Astrocyte of the cerebellum (primary cell): ENCODE data around the gene ARHGAP9.

Source experiments
- DNase-seq: peaks from one replicate; pipeline ENCODE4 v3.0.0-alpha.2; 2011; ENCODE audit warnings: low read depth
- H3K4me3 ChIP-seq: 2 replicates; pipeline ENCODE4 v1.5.1; 2011; ENCODE audit warnings: mild to moderate bottlenecking, low read depth, low read length, moderate library complexity
- in situ Hi-C: cut with HindIII; loops from 2 replicates; pipeline ENCODE4 v1.10.0; 2017; ENCODE audit warnings: low sequenced_read_pairs
- TF ChIP-seq, protein P1 (sequence below): IDR thresholded peaks from 2 replicates; pipeline ENCODE4 v1.5.1; 2012; ENCODE audit warnings: low read length, low read depth, moderate library complexity, mild to moderate bottlenecking; ENCODE audit errors: missing control alignments

Gene ARHGAP9

DNA sequence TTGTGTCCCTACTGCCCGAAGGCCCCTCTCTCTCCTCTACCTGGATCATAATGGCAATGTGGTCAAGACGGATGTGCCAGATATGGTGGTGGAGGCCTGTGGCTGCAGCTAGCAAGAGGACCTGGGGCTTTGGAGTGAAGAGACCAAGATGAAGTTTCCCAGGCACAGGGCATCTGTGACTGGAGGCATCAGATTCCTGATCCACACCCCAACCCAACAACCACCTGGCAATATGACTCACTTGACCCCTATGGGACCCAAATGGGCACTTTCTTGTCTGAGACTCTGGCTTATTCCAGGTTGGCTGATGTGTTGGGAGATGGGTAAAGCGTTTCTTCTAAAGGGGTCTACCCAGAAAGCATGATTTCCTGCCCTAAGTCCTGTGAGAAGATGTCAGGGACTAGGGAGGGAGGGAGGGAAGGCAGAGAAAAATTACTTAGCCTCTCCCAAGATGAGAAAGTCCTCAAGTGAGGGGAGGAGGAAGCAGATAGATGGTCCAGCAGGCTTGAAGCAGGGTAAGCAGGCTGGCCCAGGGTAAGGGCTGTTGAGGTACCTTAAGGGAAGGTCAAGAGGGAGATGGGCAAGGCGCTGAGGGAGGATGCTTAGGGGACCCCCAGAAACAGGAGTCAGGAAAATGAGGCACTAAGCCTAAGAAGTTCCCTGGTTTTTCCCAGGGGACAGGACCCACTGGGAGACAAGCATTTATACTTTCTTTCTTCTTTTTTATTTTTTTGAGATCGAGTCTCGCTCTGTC, 22.8 kb downstream of the ARHGAP9 start:
- in situ Hi-C loops = loop anchor here (25.0 kb wide), 1 partner anchor 145 kb away; no protein-coding TSS in a partner anchor
- TF ChIP-seq, protein P1, sequence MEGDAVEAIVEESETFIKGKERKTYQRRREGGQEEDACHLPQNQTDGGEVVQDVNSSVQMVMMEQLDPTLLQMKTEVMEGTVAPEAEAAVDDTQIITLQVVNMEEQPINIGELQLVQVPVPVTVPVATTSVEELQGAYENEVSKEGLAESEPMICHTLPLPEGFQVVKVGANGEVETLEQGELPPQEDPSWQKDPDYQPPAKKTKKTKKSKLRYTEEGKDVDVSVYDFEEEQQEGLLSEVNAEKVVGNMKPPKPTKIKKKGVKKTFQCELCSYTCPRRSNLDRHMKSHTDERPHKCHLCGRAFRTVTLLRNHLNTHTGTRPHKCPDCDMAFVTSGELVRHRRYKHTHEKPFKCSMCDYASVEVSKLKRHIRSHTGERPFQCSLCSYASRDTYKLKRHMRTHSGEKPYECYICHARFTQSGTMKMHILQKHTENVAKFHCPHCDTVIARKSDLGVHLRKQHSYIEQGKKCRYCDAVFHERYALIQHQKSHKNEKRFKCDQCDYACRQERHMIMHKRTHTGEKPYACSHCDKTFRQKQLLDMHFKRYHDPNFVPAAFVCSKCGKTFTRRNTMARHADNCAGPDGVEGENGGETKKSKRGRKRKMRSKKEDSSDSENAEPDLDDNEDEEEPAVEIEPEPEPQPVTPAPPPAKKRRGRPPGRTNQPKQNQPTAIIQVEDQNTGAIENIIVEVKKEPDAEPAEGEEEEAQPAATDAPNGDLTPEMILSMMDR = no peak
- no peak for DNase-seq
- no peak overlapping the region for H3K4me3 ChIP-seq

DNA sequence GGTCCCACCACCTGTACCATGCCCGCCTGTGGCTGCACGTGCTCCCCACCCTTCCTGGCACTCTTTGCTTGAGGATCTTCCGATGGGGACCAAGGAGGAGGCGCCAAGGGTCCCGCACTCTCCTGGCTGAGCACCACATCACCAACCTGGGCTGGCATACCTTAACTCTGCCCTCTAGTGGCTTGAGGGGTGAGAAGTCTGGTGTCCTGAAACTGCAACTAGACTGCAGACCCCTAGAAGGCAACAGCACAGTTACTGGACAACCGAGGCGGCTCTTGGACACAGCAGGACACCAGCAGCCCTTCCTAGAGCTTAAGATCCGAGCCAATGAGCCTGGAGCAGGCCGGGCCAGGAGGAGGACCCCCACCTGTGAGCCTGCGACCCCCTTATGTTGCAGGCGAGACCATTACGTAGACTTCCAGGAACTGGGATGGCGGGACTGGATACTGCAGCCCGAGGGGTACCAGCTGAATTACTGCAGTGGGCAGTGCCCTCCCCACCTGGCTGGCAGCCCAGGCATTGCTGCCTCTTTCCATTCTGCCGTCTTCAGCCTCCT, 23.4 kb downstream of the ARHGAP9 start:
- DNase-seq = no peak
- TF ChIP-seq, protein P1 = peak; percentile 69
- in situ Hi-C loops = loop anchor here (25.0 kb wide), 1 partner anchor 144 kb away; no protein-coding TSS in a partner anchor
- H3K4me3 ChIP-seq = no peak overlapping the region

GRCh38 chr12:57455374-57456144, 24.1 kb downstream of the ARHGAP9 start:
- TF ChIP-seq, protein P1 = no peak
- H3K4me3 ChIP-seq = no peak overlapping the region
- in situ Hi-C loops = loop anchor here (25.0 kb wide), 1 partner anchor 143 kb away; no protein-coding TSS in a partner anchor
- DNase-seq = no peak

DNA sequence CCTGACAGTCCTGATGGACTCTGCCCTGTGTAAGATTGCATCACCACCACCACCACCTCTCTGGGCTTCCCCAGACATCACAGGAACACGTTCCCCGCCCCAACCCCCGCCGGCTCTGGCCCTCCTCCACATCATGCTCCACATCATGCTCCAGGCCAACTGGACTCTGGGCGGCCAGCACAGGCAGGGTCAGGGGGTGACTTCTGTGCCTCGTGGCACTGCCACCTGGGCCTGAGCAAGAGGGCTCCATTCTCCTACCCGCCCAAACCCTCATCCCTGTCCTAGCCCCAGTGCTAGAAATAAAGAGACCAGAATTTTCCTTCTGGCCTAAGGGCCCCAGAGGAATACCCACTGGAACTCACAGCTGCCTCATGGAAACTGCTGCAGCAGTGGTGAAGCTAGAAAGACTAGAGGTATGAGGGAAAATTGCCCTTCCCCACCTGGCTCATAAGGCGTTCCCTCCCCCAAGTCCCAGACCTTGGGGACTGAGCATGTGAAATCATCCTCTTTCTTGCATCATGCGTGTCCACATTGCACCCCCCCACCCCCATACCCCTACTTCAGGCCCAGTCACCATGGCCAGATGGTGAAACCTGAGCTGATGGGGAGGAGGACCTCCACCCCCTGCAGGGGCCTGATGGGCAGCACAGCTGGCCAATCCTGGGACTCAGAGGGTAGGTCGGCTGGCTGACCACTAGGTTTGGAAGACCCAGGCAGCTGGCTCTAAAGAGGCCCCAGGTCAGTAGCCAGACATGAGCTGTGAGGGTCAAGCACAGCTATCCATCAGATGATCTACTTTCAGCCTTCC, 24.9 kb downstream of the ARHGAP9 start, which contains the start of gene INHBE:
TSS of gene INHBE (plus strand) at position 742 of the 808 bp plus-strand sequence. CDS start 230 bp downstream, outside the sequence.
- in situ Hi-C loops = loop anchor here (25.0 kb wide), 1 partner anchor 142 kb away; no protein-coding TSS in a partner anchor
- no peak for DNase-seq
- TF ChIP-seq, protein P1 = no peak
- H3K4me3 ChIP-seq = no peak within 1 kb of the TSS

GRCh38 chr12:57454213-57454565, 25.5 kb downstream of the ARHGAP9 start:
- H3K4me3 ChIP-seq = no peak overlapping the region
- TF ChIP-seq, protein P1 = no peak
- DNase-seq = no peak
- in situ Hi-C loops = loop anchor here (25.0 kb wide), 1 partner anchor 142 kb away; no protein-coding TSS in a partner anchor
